Spleen (tissue), 7 donors: ENCODE results near the gene KEL.

Source experiments
- POLR2AphosphoS5 ChIP-seq, 3 donors: sonication (generic); formaldehyde crosslinking; IDR thresholded peaks; one replicate each; pipeline ENCODE4 v1.5.1; 2017; ENCODE audit warnings: antibody characterized with exemption in 3 of 3
- TF ChIP-seq, protein P1 (sequence below), 11 experiments: fragments of 200-600 bp in 7 of 11; fragments of 450-650 bp in 4 of 11; sonication (generic) in 4 of 11; IDR thresholded peaks in 8 of 11; conservative IDR thresholded peaks in 3 of 11; 1 replicate in 7 of 11; 2 replicates in 4 of 11; pipeline versions ENCODE4 v1.4.0 to v1.8.0; 2016 to 2021; ENCODE audit warnings: antibody characterized with exemption in 11 of 11, inconsistent platforms in 4 of 11, mild to moderate bottlenecking in 1 of 11
- donor health status: DM: no; HTN: no; CAD: no; lungs with moderate emphysema.
- donor health status: DM: no; HTN: no; CAD: no.
- donor health status: DM: no; HTN: no; CAD: no.

- TF ChIP-seq, protein P1, sequence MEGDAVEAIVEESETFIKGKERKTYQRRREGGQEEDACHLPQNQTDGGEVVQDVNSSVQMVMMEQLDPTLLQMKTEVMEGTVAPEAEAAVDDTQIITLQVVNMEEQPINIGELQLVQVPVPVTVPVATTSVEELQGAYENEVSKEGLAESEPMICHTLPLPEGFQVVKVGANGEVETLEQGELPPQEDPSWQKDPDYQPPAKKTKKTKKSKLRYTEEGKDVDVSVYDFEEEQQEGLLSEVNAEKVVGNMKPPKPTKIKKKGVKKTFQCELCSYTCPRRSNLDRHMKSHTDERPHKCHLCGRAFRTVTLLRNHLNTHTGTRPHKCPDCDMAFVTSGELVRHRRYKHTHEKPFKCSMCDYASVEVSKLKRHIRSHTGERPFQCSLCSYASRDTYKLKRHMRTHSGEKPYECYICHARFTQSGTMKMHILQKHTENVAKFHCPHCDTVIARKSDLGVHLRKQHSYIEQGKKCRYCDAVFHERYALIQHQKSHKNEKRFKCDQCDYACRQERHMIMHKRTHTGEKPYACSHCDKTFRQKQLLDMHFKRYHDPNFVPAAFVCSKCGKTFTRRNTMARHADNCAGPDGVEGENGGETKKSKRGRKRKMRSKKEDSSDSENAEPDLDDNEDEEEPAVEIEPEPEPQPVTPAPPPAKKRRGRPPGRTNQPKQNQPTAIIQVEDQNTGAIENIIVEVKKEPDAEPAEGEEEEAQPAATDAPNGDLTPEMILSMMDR (IDR thresholded peaks at IDR 0.05 in 8 of 11, conservative IDR thresholded peaks at IDR 0.05 in 3 of 11) = no peak
- TF ChIP-seq POLR2AphosphoS5 (IDR thresholded peaks at IDR 0.05) = no peak
These were observed 18.4 kb downstream of the KEL start for GRCh38 chr7:142943706-142944268.
